SU-DHL-6 (cell line): ENCODE measurements around the gene ATRIP.

ENCODE experiments used
- EZH2phosphoT487 ChIP-seq: fragments of 200-600 bp; sonication (generic), shearing (Covaris generic); conservative IDR thresholded peaks from 2 replicates; pipeline ENCODE4 v1.6.1; 2018; ENCODE audit warnings: mild to moderate bottlenecking, antibody characterized with exemption, low read length, moderate library complexity, mixed read lengths
- TF ChIP-seq, protein P1 (sequence below): fragments of 200-600 bp; sonication (generic); IDR thresholded peaks from one replicate; pipeline ENCODE4 v1.5.1; 2017; ENCODE audit warnings: antibody characterized with exemption, mild to moderate bottlenecking, low read length, moderate library complexity; ENCODE audit not compliant: insufficient read depth, poor library complexity, severe bottlenecking

DNA sequence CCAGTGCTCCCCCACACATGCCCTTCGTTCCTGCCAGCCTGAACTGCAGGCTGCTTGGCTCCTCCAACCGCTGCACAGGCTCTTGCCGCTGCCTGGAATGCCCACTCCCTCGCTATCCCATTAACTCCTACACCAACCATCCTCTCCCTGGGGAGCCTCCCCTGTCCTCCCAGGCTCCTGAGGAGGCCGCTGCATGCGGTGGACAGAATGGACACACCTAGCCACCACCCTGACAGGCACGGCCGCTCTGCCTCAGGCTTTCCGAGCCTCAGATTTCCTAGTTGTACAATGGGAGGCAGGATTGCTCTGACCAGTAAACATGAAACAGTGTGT lies 18.9 kb upstream of the ATRIP start:
- TF ChIP-seq, protein P1, sequence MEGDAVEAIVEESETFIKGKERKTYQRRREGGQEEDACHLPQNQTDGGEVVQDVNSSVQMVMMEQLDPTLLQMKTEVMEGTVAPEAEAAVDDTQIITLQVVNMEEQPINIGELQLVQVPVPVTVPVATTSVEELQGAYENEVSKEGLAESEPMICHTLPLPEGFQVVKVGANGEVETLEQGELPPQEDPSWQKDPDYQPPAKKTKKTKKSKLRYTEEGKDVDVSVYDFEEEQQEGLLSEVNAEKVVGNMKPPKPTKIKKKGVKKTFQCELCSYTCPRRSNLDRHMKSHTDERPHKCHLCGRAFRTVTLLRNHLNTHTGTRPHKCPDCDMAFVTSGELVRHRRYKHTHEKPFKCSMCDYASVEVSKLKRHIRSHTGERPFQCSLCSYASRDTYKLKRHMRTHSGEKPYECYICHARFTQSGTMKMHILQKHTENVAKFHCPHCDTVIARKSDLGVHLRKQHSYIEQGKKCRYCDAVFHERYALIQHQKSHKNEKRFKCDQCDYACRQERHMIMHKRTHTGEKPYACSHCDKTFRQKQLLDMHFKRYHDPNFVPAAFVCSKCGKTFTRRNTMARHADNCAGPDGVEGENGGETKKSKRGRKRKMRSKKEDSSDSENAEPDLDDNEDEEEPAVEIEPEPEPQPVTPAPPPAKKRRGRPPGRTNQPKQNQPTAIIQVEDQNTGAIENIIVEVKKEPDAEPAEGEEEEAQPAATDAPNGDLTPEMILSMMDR = no peak
- TF ChIP-seq EZH2phosphoT487 = no peak
